Smooth muscle cell (in vitro differentiated cells): Measurements from ENCODE around the gene EPHA5. TPM values are rescaled to one million over a fixed set of nuclear protein-coding genes. Genes with fewer than 3 reads are reported as not detected.

ENCODE experiments used
- DNase-seq: peaks from one replicate; lab custom pipeline; 2025; ENCODE audit not compliant: unreplicated experiment; lab: John Stamatoyannopoulos, UW
- H2AFZ ChIP-seq: fragments of 200-600 bp; sonication (generic); 2 replicates; pipeline ENCODE4 v1.6.0; 2016; ENCODE audit warnings: antibody characterized with exemption, low read depth, mild to moderate bottlenecking
- H3F3A ChIP-seq: fragments of 200-600 bp; sonication (generic); 2 replicates; pipeline ENCODE4 v1.6.0; 2017; ENCODE audit warnings: antibody characterized with exemption, low read depth
- H3K27ac ChIP-seq: fragments of 200-600 bp; sonication (generic); 2 replicates; pipeline ENCODE4 v1.5.1; 2016; ENCODE audit warnings: low read depth, mild to moderate bottlenecking
- H3K27me3 ChIP-seq: fragments of 200-600 bp; sonication (generic); 2 replicates; pipeline ENCODE4 v1.6.1; 2016; ENCODE audit warnings: low read depth, mild to moderate bottlenecking
- H3K36me3 ChIP-seq: fragments of 200-600 bp; sonication (generic); 2 replicates; pipeline ENCODE4 v1.5.1; 2016; ENCODE audit warnings: low read depth
- H3K4me1 ChIP-seq: fragments of 200-600 bp; sonication (generic); 2 replicates; pipeline ENCODE4 v1.5.1; 2016; ENCODE audit warnings: low read depth
- H3K4me2 ChIP-seq: fragments of 200-600 bp; sonication (generic); 2 replicates; pipeline ENCODE4 v1.6.0; 2016; ENCODE audit warnings: mild to moderate bottlenecking
- H3K4me3 ChIP-seq: fragments of 200-600 bp; sonication (generic); 2 replicates; pipeline ENCODE4 v1.5.1; 2016; ENCODE audit warnings: mild to moderate bottlenecking
- H3K79me2 ChIP-seq: fragments of 200-600 bp; sonication (generic); 2 replicates; pipeline ENCODE4 v1.6.0; 2016; ENCODE audit warnings: low read depth, mild to moderate bottlenecking
- H3K9ac ChIP-seq: fragments of 200-600 bp; sonication (generic); 2 replicates; pipeline ENCODE4 v1.6.0; 2016; ENCODE audit warnings: low read depth
- H3K9me3 ChIP-seq: fragments of 200-600 bp; sonication (generic); replicated peaks from 2 replicates; pipeline ENCODE4 v1.5.1; 2016; ENCODE audit warnings: low read depth
- H4K20me1 ChIP-seq: fragments of 200-600 bp; sonication (generic); 2 replicates; pipeline ENCODE4 v1.6.0; 2016; ENCODE audit warnings: low read depth
- WGBS: methylation state at CpG from one replicate; pipeline ENCODE4 v1.1.7; 2016; ENCODE audit warnings: low lambda C conversion rate; 5-methylcytosine and 5-hydroxymethylcytosine counted together
- polyA plus RNA-seq: library from polyadenylated mRNA; unstranded; fragments of >200 nt; fragmentation: Nextera tagmentation; extraction: Ambion mirVana; gene quantifications from 2 replicates; pipeline ENCODE4 v1.2.1, GENCODE V29; 2016
- total RNA-seq: library from RNA; depleted of rRNA; stranded (reverse); fragments of >200 nt; gene quantifications from 2 replicates; pipeline ENCODE4 v1.2.3, GENCODE V29; 2014
- TF ChIP-seq, protein P1 (sequence below): fragments of 200-600 bp; sonication (generic); IDR thresholded peaks from 2 replicates; pipeline ENCODE4 v1.5.1; 2017; ENCODE audit warnings: borderline replicate concordance, mild to moderate bottlenecking, antibody characterized with exemption; ENCODE audit not compliant: insufficient read depth, poor library complexity, severe bottlenecking

Gene EPHA5
- total and polyA plus RNA-seq, 2 experiments from 2014 or later, result 0.04 TPM; not detected in 1

DNA sequence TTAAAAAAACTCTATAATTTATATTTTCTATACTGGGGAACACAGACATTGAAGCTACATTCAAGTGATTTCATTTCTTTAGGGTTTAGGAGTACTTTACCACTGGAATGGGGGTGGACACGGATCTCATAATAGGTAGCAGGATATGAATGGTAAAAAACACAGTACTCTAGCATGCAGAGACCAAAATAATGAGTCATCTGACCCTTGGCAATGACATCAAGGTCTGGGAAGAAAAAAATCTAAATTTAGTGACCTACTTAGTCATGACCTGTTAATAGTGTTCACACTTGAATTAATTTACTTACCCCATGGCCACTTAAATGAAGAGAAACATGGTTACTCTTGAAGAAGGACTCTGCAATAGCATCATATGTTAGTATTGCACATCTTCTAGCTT, 187.9 kb downstream of the EPHA5 start:
- no peaks in the 10 kb centered on the region for H3K36me3 ChIP-seq
- H2AFZ ChIP-seq, result no peak overlapping the region
- H3F3A ChIP-seq, result no peaks in the 10 kb centered on the region
- no peak overlapping the region for H3K9ac ChIP-seq
- WGBS, result 64% methylated on average over 1 of the region's 1 CpG
- H4K20me1 ChIP-seq, result no peaks in the 10 kb centered on the region
- no peaks in the 10 kb centered on the region for H3K4me1 ChIP-seq
- no peak overlapping the region for H3K4me2 ChIP-seq
- TF ChIP-seq, protein P1, sequence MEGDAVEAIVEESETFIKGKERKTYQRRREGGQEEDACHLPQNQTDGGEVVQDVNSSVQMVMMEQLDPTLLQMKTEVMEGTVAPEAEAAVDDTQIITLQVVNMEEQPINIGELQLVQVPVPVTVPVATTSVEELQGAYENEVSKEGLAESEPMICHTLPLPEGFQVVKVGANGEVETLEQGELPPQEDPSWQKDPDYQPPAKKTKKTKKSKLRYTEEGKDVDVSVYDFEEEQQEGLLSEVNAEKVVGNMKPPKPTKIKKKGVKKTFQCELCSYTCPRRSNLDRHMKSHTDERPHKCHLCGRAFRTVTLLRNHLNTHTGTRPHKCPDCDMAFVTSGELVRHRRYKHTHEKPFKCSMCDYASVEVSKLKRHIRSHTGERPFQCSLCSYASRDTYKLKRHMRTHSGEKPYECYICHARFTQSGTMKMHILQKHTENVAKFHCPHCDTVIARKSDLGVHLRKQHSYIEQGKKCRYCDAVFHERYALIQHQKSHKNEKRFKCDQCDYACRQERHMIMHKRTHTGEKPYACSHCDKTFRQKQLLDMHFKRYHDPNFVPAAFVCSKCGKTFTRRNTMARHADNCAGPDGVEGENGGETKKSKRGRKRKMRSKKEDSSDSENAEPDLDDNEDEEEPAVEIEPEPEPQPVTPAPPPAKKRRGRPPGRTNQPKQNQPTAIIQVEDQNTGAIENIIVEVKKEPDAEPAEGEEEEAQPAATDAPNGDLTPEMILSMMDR, result no peak
- no peak overlapping the region for H3K4me3 ChIP-seq
- H3K79me2 ChIP-seq, result no peaks in the 10 kb centered on the region
- H3K27ac ChIP-seq, result no peak overlapping the region
- no peak for DNase-seq
- H3K9me3 ChIP-seq, result no peaks in the 10 kb centered on the region
- no peaks in the 10 kb centered on the region for H3K27me3 ChIP-seq

DNA sequence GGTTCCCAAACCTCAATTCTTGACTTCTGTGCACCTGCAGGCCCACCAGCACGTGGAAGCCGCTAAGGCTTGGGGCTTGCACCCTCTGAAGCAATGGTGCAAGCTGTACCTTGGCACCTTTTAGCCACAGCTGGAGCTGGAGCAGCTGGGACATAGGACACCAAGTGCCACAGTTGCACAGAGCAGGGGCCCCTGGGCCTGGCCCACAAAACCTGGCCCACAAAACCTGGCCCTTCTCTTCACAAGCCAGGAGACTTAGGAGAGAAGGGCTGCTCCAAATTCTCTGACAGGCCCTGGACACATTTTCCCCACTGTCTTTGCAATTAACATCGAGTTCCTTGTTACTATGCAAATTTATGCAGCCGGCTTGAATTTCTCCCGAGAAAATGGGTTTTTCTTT, 197.8 kb downstream of the EPHA5 start:
- WGBS, result 98% methylated on average over 5 of the region's 5 CpGs
- no peaks in the 10 kb centered on the region for H3K27me3 ChIP-seq
- H3K27ac ChIP-seq, result no peak overlapping the region
- no peak overlapping the region for H3K4me2 ChIP-seq
- TF ChIP-seq, protein P1, result no peak
- H3K4me3 ChIP-seq, result no peak overlapping the region
- H2AFZ ChIP-seq, result no peak overlapping the region
- no peak for DNase-seq
- no peaks in the 10 kb centered on the region for H3K79me2 ChIP-seq
- H3K36me3 ChIP-seq, result no peaks in the 10 kb centered on the region
- H3K9me3 ChIP-seq, result no peaks in the 10 kb centered on the region
- H4K20me1 ChIP-seq, result no peaks in the 10 kb centered on the region
- no peaks in the 10 kb centered on the region for H3K4me1 ChIP-seq
- no peaks in the 10 kb centered on the region for H3F3A ChIP-seq
- no peak overlapping the region for H3K9ac ChIP-seq

GRCh38 chr4:65467068-65467680, 203.1 kb downstream of the EPHA5 start:
- Histone ChIP-seq H4K20me1 (no peaks in the 10 kb centered on the region), H3K4me2 (no peak overlapping the region), H3K9ac (no peak overlapping the region), H3F3A (no peaks in the 10 kb centered on the region), H3K4me1 (no peaks in the 10 kb centered on the region), H3K79me2 (no peaks in the 10 kb centered on the region), H3K4me3 (no peak overlapping the region), H3K9me3 (no peaks in the 10 kb centered on the region), H2AFZ (no peak overlapping the region), H3K36me3 (no peaks in the 10 kb centered on the region), H3K27ac (no peak overlapping the region), H3K27me3 (no peaks in the 10 kb centered on the region)
- TF ChIP-seq, protein P1, result no peak
- WGBS, result 63% methylated on average over 1 of the region's 1 CpG
- DNase-seq, result no peak

- no peak overlapping the region for H3K4me2 ChIP-seq
- no peaks in the 10 kb centered on the region for H3K9me3 ChIP-seq
- H3K27me3 ChIP-seq, result no peaks in the 10 kb centered on the region
- H2AFZ ChIP-seq, result no peak overlapping the region
- no peak for DNase-seq
- no peaks in the 10 kb centered on the region for H4K20me1 ChIP-seq
- no peaks in the 10 kb centered on the region for H3K79me2 ChIP-seq
- H3K36me3 ChIP-seq, result no peaks in the 10 kb centered on the region
- no peak overlapping the region for H3K4me3 ChIP-seq
- WGBS, result 77% methylated on average over 4 of the region's 4 CpGs
- no peak overlapping the region for H3K27ac ChIP-seq
- TF ChIP-seq, protein P1, result no peak
- H3F3A ChIP-seq, result no peaks in the 10 kb centered on the region
- no peaks in the 10 kb centered on the region for H3K4me1 ChIP-seq
- H3K9ac ChIP-seq, result no peak overlapping the region
Measured at GRCh38 chr4:65461781-65462180, 208.5 kb downstream of the EPHA5 start.
